Kidney tubule cell (primary cell): ENCODE results near the gene MTCL3.

ENCODE experiments used
- DNase-seq: peaks from one replicate; pipeline ENCODE4 v3.0.0-alpha.2; 2018; ENCODE audit warnings: low spot score

The MTCL3 gene

GRCh38 chr6:127515234-127515793 is 3.8 kb downstream of the MTCL3 start:
- peak; percentile 58 for DNase-seq

GRCh38 chr6:127514773-127515227 is 4.3 kb downstream of the MTCL3 start:
- DNase-seq = peak; percentile 66

- peak; percentile 6 for DNase-seq
These were observed 4.9 kb downstream of the MTCL3 start for GRCh38 chr6:127514179-127514772.

GRCh38 chr6:127513425-127513824 is 5.7 kb downstream of the MTCL3 start:
- DNase-seq = no peak

- no peak for DNase-seq
These were observed 8.3 kb downstream of the MTCL3 start for GRCh38 chr6:127510876-127511275.

- no peak for DNase-seq
These were observed 12.2 kb downstream of the MTCL3 start for GRCh38 chr6:127506894-127507293.

GRCh38 chr6:127503022-127503421 is 16.1 kb downstream of the MTCL3 start:
- no peak for DNase-seq

- no peak for DNase-seq
These were observed 21.7 kb downstream of the MTCL3 start for GRCh38 chr6:127497410-127497809.

GRCh38 chr6:127496471-127496870 is 22.7 kb downstream of the MTCL3 start:
- DNase-seq = no peak

- DNase-seq = no peak
These were observed 24.8 kb downstream of the MTCL3 start for GRCh38 chr6:127494240-127494767.

- DNase-seq = no peak
These were observed 29.9 kb downstream of the MTCL3 start for GRCh38 chr6:127489248-127489647.

GRCh38 chr6:127486934-127487333 is 32.2 kb downstream of the MTCL3 start:
- no peak for DNase-seq

- peak; percentile 87 for DNase-seq
These were observed 34.8 kb downstream of the MTCL3 start for GRCh38 chr6:127484212-127484863.

- DNase-seq = no peak
These were observed 35.6 kb downstream of the MTCL3 start for GRCh38 chr6:127483399-127484055.

GRCh38 chr6:127482325-127482724 is 36.8 kb downstream of the MTCL3 start:
- no peak for DNase-seq

GRCh38 chr6:127481628-127482027 is 37.5 kb downstream of the MTCL3 start:
- peak; percentile 95 for DNase-seq

GRCh38 chr6:127481111-127481510 is 38.0 kb downstream of the MTCL3 start:
- no peak for DNase-seq

- DNase-seq = peak; percentile 21
These were observed 41.5 kb downstream of the MTCL3 start for GRCh38 chr6:127477658-127478057.

GRCh38 chr6:127475823-127476176 is 43.3 kb downstream of the MTCL3 start:
- no peak for DNase-seq

GRCh38 chr6:127475135-127475822 is 43.9 kb downstream of the MTCL3 start:
- DNase-seq = no peak

- DNase-seq = no peak
These were observed 47.5 kb downstream of the MTCL3 start for GRCh38 chr6:127471379-127472255.
